Activated naive CD4-positive, alpha-beta T cell treated with anti-CD3 and anti-CD28 coated beads, Interleukin-2, amount 50 U/mL, for 24 hours (primary cell): ENCODE results near the gene ACP7.

Source experiments
- H3K27ac Mint-ChIP-seq: one replicate; pipeline ENCODE4 v1.8.0; 2021; ENCODE audit warnings: mild to moderate bottlenecking, mixed read lengths
- H3K27me3 Mint-ChIP-seq: one replicate; pipeline ENCODE4 v1.8.0; 2021; ENCODE audit warnings: mixed read lengths
- H3K36me3 Mint-ChIP-seq: one replicate; pipeline ENCODE4 v1.8.0; 2021; ENCODE audit warnings: mixed read lengths
- H3K4me1 Mint-ChIP-seq: one replicate; pipeline ENCODE4 v1.8.0; 2021; ENCODE audit warnings: mixed read lengths
- H3K4me3 Mint-ChIP-seq: one replicate; pipeline ENCODE4 v1.8.0; 2021; ENCODE audit warnings: mild to moderate bottlenecking, mixed read lengths
- H3K9me3 Mint-ChIP-seq: one replicate; pipeline ENCODE4 v1.8.0; 2021; ENCODE audit warnings: mixed read lengths

Gene ACP7

GRCh38 chr19:39129116-39129515 is 44.9 kb downstream of the ACP7 start:
- Mint-ChIP-seq H3K27ac (no peak overlapping the region), H3K36me3 (no peaks in the 10 kb centered on the region), H3K27me3 (no peaks in the 10 kb centered on the region), H3K9me3 (no peaks in the 10 kb centered on the region), H3K4me1 (peaks cover 63% of the 10 kb centered on the region), H3K4me3 (no peak overlapping the region)

GRCh38 chr19:39130337-39131254 is 46.4 kb downstream of the ACP7 start:
- no peak overlapping the region for H3K27ac Mint-ChIP-seq
- H3K27me3 Mint-ChIP-seq: no peaks in the 10 kb centered on the region
- H3K4me3 Mint-ChIP-seq: no peak overlapping the region
- no peaks in the 10 kb centered on the region for H3K36me3 Mint-ChIP-seq
- H3K9me3 Mint-ChIP-seq: no peaks in the 10 kb centered on the region
- H3K4me1 Mint-ChIP-seq: peaks cover 56% of the 10 kb centered on the region

GRCh38 chr19:39131255-39131755 is 47.1 kb downstream of the ACP7 start:
- H3K36me3 Mint-ChIP-seq: no peaks in the 10 kb centered on the region
- peaks cover 50% of the 10 kb centered on the region for H3K4me1 Mint-ChIP-seq
- H3K4me3 Mint-ChIP-seq: no peak overlapping the region
- no peaks in the 10 kb centered on the region for H3K9me3 Mint-ChIP-seq
- H3K27me3 Mint-ChIP-seq: no peaks in the 10 kb centered on the region
- H3K27ac Mint-ChIP-seq: no peak overlapping the region

- no peak overlapping the region for H3K4me3 Mint-ChIP-seq
- no peaks in the 10 kb centered on the region for H3K9me3 Mint-ChIP-seq
- H3K27ac Mint-ChIP-seq: peak overlapping the region; percentile 65
- H3K36me3 Mint-ChIP-seq: no peaks in the 10 kb centered on the region
- H3K4me1 Mint-ChIP-seq: peaks cover 50% of the 10 kb centered on the region
- no peaks in the 10 kb centered on the region for H3K27me3 Mint-ChIP-seq
Measured at GRCh38 chr19:39132344-39132969, 48.3 kb downstream of the ACP7 start.

GRCh38 chr19:39133431-39134270 is 49.5 kb downstream of the ACP7 start:
- Mint-ChIP-seq H3K4me3 (no peak overlapping the region), H3K9me3 (no peaks in the 10 kb centered on the region), H3K27me3 (no peaks in the 10 kb centered on the region), H3K36me3 (no peaks in the 10 kb centered on the region), H3K4me1 (peaks cover 51% of the 10 kb centered on the region), H3K27ac (no peak overlapping the region)

- H3K4me1 Mint-ChIP-seq: peaks cover 36% of the 10 kb centered on the region
- H3K27ac Mint-ChIP-seq: no peak overlapping the region
- no peaks in the 10 kb centered on the region for H3K27me3 Mint-ChIP-seq
- H3K9me3 Mint-ChIP-seq: no peaks in the 10 kb centered on the region
- H3K4me3 Mint-ChIP-seq: no peak overlapping the region
- H3K36me3 Mint-ChIP-seq: no peaks in the 10 kb centered on the region
Measured at GRCh38 chr19:39135701-39136100, 51.5 kb downstream of the ACP7 start.

- Mint-ChIP-seq H3K4me1 (peaks cover 37% of the 10 kb centered on the region), H3K27me3 (no peaks in the 10 kb centered on the region), H3K27ac (no peak overlapping the region), H3K4me3 (no peak overlapping the region), H3K36me3 (no peaks in the 10 kb centered on the region), H3K9me3 (no peaks in the 10 kb centered on the region)
Measured at GRCh38 chr19:39136225-39136940, 52.2 kb downstream of the ACP7 start.

- Mint-ChIP-seq H3K36me3 (no peaks in the 10 kb centered on the region), H3K27ac (no peak overlapping the region), H3K27me3 (no peaks in the 10 kb centered on the region), H3K4me1 (peaks cover 32% of the 10 kb centered on the region), H3K4me3 (no peak overlapping the region), H3K9me3 (no peaks in the 10 kb centered on the region)
Measured at GRCh38 chr19:39137131-39137530, 53.0 kb downstream of the ACP7 start.

- no peak overlapping the region for H3K27ac Mint-ChIP-seq
- no peak overlapping the region for H3K4me3 Mint-ChIP-seq
- peaks cover 28% of the 10 kb centered on the region for H3K4me1 Mint-ChIP-seq
- no peaks in the 10 kb centered on the region for H3K36me3 Mint-ChIP-seq
- no peaks in the 10 kb centered on the region for H3K9me3 Mint-ChIP-seq
- H3K27me3 Mint-ChIP-seq: no peaks in the 10 kb centered on the region
Measured at GRCh38 chr19:39138221-39139211, 54.3 kb downstream of the ACP7 start.

- H3K27me3 Mint-ChIP-seq: no peaks in the 10 kb centered on the region
- H3K36me3 Mint-ChIP-seq: no peaks in the 10 kb centered on the region
- peaks cover 32% of the 10 kb centered on the region for H3K4me1 Mint-ChIP-seq
- H3K9me3 Mint-ChIP-seq: no peaks in the 10 kb centered on the region
- no peak overlapping the region for H3K27ac Mint-ChIP-seq
- no peak overlapping the region for H3K4me3 Mint-ChIP-seq
Measured at GRCh38 chr19:39139305-39139874, 55.2 kb downstream of the ACP7 start.

GRCh38 chr19:39139971-39140453 is 55.8 kb downstream of the ACP7 start:
- Mint-ChIP-seq H3K4me1 (peaks cover 38% of the 10 kb centered on the region), H3K27ac (no peak overlapping the region), H3K27me3 (no peaks in the 10 kb centered on the region), H3K36me3 (no peaks in the 10 kb centered on the region), H3K9me3 (no peaks in the 10 kb centered on the region), H3K4me3 (no peak overlapping the region)

- Mint-ChIP-seq H3K27ac (no peak overlapping the region), H3K36me3 (no peaks in the 10 kb centered on the region), H3K4me3 (no peak overlapping the region)
Measured at GRCh38 chr19:39140594-39140993, 56.4 kb downstream of the ACP7 start.

GRCh38 chr19:39141929-39142328 is 57.8 kb downstream of the ACP7 start:
- Mint-ChIP-seq H3K27ac (no peak overlapping the region), H3K9me3 (no peaks in the 10 kb centered on the region), H3K4me1 (peaks cover 35% of the 10 kb centered on the region), H3K27me3 (no peaks in the 10 kb centered on the region), H3K36me3 (no peaks in the 10 kb centered on the region), H3K4me3 (no peak overlapping the region)

More at GRCh38 chr19:39140594-39140993, 56.4 kb downstream of the ACP7 start:
- H3K4me1 Mint-ChIP-seq: peaks cover 38% of the 10 kb centered on the region
- no peaks in the 10 kb centered on the region for H3K27me3 Mint-ChIP-seq
- no peaks in the 10 kb centered on the region for H3K9me3 Mint-ChIP-seq

GRCh38 chr19:39142630-39143029 is 58.5 kb downstream of the ACP7 start:
- Mint-ChIP-seq H3K27me3 (no peaks in the 10 kb centered on the region), H3K4me3 (no peak overlapping the region), H3K36me3 (peaks cover 1% of the 10 kb centered on the region), H3K9me3 (no peaks in the 10 kb centered on the region), H3K27ac (no peak overlapping the region), H3K4me1 (peaks cover 31% of the 10 kb centered on the region)
